Upper lobe of left lung (tissue), 4 donors: ENCODE measurements around the gene CDX1.

Experiments used
- CTCF ChIP-seq, 6 experiments: fragments of 450-650 bp in 4 of 6; fragments of 200-600 bp in 2 of 6; sonication (generic) in 2 of 6; IDR thresholded peaks; one replicate each; pipeline ENCODE4 v1.5.1; 2016 to 2019; ENCODE audit warnings: antibody characterized with exemption in 6 of 6
- POLR2AphosphoS5 ChIP-seq, 2 donors: sonication (generic); formaldehyde crosslinking; IDR thresholded peaks; one replicate each; pipeline ENCODE4 v1.5.1; 2017; ENCODE audit warnings: antibody characterized with exemption in 2 of 2

GRCh38 chr5:150131978-150132694, 34.4 kb upstream of the CDX1 start:
- TF ChIP-seq CTCF (IDR thresholded peaks at IDR 0.05) (no peak), POLR2AphosphoS5 (IDR thresholded peaks at IDR 0.05) (no peak)
